GM21528 (cell line): ENCODE measurements around the gene TRAF3.

ENCODE experiments used
- ATAC-seq: cut with Tn5 transposase; IDR thresholded peaks from one replicate; pipeline ENCODE4 v1.9.1; 2021; ENCODE audit warnings: mild to moderate bottlenecking, moderate library complexity; ENCODE audit not compliant: unreplicated experiment, low FRiP score

Gene TRAF3

DNA sequence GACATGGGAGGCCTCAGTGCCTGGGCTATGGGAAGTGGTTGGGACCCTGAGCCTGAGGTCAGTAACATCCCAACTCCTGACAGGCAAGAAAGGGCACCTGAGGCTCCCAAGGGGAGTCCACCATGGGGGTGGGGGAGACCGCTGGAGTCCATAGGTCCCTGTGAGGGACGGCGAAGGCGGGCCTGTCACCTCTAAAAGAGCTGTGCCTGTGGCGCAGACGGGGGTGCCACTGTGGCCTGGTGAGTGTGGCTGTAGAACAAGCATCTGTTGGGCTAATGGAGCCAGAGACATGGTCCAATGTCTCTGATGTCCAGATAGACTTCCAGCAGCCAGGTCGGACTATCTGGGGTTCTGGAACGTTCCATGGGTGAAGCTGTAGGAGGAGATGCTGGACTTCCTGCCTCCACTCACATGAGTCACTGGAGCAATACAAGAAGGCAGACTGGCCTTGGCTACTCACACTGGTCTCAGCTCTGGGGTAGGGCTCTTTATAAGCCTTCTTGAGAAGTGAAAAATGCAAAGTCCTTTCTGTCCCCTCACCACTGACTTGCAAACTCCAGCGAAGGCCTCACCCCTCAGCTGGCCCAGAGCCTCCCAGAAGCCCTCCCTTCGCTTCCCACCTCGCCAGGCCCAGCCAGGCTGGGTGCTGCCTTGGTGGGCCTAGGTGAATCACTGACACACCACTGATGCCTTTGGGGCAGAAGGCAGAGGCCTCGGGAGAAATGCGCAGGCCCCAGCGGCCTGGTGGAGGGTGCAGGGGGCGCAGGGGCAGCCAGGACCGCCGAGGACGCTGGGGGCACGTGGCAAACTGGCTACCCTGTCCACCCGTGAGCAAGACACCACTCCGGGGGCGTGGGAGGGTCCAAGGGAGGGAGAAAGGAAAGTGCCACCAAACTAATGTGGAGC, 1.1 kb upstream of the TRAF3 start:
- ATAC-seq: no peak

DNA sequence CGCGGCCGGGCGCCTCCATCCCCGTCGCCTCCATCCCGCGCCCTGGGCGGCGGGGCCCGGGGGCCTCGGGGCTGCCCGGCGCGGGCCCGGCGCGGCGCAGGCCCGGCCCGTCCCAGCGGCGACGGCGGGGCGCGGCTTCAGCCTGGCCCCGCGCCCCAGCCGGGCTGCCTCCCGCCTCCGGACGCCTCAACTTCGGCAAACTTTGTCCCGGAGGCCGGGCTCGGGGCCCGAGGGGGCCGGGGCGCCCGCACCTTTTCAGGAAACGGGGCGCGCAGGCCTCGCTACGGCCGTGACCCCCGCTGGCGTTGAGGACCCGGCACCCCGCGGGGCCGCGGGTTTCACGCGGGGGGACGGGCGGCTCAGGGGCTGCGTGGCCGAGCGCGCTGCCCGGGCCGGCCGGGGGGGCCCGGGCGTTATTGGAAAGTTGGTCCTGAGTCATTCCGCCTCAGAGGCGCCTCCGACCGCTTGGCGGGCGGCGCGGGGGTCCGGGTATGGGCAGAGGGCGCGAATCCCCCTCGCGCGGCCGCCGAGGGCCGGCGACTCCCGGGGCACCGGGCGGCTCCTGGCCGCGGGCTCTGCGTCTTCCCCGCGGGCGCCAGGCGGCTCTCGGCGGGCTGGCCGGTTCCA, 575 bp downstream of the TRAF3 start:
- peak; percentile 7 for ATAC-seq

DNA sequence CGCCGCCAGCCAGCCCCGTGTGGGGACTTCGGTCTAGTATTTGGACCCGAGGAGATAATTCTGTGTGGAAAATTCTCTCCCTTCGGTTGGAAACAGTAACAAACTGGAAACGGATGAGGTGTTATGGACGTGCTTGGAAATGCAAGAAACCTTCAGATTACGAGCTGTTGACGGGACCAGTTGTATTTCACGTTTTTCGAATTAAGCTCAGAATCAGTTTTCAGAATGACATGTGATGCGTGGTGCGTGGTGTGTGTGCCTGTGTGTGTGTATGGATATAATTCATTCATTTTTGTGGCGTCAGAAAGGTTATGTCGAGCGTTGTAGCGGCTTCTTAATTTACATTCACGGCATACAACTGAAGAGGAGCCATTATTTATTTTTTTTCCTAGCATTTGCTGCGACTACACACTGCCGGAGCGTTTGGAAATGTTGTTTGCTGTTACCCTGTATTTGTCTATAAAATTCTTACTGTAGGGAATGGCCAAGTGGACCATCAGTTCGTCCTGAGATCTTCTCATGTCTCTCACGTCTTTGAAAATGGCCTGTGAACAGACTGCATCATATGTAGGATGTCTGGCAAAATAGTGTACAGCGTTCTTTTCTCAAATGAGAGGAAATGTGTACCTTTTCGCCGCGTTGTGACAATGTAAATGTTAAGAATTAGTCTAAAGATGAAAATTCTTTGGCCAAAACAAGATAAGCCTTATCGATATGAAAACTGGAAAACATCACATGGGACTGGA, 1.3 kb downstream of the TRAF3 start:
- no peak for ATAC-seq

DNA sequence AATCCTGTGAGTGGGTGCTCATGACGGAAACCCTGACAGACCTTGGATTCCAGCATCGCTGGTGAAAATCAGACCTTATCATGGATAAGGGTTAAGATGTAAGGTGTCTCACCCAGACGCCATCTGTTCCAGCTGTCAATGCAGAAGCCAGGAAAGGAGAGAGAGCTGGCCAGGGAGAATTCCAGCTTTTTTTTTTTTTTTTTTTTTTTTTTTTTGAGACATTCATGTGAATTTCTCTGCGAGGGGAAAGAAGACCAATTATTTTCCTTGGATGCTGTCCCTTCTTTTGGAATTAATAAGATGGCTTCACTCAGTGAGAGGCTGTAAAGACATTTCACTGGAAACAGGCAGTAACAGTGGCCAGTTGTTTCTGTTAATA, 1.8 kb downstream of the TRAF3 start:
- ATAC-seq: no peak

DNA sequence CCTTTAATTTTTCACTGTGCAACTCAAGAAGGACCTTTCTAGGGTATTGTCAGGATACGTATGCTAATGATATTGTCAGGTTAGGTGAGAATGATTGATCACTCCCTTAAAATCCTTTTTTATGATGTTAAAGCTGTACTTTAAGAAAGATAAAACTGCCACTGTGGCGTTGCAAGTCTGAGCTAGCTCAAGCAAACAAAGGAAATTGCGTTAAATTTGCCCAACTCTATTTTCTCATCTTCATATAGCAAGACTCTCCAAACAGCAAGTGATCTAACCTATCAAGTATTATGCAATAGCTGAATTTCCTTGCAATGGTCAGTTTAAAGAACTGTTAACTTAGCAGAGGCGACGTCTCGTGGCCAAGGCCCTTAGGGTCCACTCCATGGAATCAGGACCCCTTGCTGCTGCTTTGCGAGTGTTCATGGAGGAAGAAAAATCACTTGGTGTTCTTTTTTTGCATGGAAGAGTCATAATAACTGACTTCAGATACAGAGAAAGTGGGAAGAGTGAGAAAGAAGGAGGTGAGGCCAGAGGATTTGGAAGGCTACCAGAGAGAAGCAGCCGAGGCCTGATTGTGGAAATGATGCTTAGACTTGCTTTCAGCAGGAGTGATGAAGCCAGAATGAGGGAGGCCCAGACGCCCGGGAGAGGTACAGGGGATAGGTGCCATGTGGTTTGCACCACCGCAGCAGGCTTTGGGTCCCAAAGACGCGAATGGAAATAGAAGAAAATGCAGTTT, 2.5 kb downstream of the TRAF3 start:
- no peak for ATAC-seq

DNA sequence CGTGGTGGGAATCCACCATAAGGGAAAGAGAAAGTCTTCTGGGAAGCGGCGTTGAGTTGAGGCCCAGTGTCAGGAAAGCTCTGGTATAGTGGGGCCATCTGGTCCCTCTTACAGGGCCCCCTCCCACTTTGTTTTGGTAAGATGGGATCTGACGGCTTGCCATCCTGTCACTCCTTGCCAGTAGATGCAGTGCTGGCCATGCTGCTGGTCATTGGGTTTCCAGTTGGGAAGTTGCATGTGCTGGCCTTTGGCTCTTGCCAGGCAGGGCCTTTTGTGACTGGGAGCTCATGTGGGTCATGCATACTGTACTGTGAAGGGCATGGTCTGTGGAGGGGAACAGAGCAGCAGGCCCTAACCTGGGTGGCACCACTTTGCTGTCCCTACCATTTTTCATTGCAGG, 3.8 kb downstream of the TRAF3 start:
- no peak for ATAC-seq

DNA sequence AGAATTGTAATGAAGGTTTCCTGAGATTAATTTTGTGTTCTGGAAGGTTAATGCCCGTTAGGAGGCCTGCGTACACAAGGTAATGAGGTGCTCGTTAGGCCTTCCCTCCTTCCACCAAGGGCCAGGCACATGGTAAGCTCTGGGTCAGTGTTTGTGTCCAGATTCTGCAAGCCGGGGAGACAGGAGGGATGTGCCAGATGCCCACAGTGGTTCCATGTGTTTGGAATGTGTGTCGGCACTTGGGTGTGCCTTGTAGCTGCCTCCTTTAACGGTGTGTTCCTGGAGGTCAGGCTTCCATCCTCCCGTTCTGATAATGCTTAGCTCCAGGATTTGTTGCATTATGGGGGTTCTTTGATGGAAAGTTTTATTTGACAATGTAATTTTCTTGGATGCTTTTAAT, 5.7 kb downstream of the TRAF3 start:
- ATAC-seq: no peak

DNA sequence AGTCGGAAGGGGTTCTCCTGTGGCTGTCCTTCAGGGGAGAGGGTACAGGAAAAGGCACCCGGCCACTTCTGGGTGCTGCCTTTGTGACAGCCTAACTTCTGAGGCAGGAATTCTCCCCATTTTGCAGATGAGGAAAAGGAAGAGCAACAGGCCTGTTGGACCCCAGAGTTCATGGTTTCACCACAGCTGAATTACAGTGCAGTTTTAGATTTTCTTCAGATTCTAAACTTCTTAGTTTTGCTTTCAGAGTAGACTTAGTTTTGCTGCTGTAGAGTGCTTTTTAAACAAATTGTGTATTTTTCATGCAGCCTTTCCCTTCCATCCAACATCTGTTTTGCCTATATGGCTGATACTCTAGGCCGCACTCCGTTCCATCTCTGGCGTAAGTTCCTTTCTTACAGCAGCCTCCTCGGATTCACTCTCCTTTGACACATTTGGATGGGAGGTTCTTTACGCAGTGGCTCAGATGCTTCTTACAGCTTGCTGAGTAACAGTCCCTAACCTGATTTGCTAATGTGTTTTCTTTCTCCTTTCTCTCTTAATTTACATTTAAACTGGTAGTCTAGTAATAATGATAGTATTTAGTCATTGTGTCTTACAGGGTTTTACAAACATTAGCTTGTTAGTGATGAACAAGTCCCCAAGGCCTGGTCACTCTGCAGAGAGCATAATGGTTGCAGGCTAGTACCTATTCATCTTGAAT, 7.8 kb downstream of the TRAF3 start:
- ATAC-seq: no peak

DNA sequence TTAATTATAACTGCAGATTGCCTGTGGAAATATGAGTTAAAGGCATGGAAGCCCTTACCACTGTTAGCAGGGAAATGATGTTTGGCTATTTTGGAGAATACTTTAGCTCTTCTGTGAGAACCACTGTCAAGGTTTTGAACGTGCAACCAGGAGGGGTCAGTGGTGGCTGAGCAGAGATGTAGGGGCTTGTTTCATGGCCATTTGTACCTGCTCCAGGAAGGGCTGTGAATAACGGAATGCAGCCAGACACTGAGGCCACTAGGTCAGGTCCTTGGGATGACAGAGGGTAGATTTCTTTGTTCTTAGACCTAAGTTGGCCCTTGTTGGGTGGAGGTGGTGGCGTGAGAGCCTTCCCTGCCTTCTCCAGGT, 8.3 kb downstream of the TRAF3 start:
- ATAC-seq: no peak

DNA sequence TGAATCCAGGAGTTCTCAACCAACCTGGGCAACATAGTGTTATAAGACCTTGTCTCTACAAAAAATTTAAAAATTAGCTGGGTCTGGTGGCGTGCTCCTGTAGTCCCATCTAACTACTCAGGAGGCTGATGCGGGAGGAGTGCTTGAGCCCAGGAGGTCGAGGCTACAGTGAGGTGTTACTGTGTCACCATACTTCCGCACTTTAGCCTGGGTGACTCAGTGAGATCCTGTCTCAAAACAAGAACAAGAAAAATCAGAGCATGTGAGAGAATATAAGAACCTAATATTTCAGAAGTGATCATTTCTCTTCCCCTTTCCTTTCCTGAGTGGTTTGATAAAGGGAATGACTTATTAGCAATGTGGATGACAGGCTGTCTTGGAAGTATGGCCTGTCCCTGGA, 9.5 kb downstream of the TRAF3 start:
- ATAC-seq: no peak

DNA sequence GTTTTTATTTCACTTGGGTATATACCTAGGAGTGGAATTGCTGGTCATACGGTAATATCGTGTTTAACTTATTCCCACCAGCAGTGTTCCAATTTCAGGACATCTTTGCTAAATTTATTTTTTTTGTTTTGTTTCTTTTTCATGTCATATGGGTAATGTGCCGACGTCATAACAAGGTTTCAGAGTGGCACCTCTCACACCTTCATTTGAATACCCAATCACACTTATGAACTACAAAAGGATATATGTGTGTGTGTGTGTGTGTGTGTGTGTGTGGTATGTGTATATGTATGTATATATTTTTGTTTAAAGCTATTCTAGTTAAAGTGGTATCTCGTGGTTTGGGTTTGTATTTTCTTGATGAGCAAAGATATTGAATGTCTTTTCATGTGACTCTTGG, 12.1 kb downstream of the TRAF3 start:
- no peak for ATAC-seq

DNA sequence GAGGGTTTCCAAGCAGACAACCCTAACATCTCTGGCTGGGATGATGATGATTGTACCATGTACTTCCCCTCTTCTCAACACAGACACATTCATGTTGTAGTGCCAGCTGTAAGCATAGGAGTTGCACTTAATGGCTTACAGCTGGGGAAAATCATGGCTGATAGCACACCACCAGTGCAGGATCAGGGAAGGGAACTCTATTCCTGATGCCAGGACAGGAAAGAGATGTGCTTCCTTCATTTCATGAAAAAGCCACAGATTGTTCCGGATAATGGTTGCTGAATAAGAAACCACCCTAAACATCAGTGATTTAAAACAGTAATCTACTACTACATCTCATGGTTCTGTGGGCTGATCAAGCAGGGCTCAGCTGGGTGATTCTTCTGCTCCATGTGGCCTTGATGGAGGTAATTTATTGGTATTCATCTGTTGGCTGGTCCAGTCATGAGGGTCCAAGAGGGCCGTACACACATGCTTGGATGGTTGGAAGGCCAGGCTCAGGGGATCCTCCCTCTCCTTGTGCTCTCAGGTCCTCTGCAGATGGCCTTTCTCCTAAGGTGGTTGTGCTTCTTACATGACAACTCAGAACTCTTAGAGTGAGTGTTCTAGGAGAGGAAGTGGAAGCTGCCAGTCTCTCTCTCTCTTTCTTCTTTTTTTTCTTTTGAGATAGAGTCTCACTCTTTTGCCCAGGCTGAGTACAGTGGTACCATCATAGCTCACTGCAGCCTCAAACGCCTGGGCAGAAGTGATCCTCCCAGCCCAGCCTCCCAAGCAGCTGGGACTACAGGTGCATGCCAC, 16.5 kb downstream of the TRAF3 start:
- no peak for ATAC-seq

DNA sequence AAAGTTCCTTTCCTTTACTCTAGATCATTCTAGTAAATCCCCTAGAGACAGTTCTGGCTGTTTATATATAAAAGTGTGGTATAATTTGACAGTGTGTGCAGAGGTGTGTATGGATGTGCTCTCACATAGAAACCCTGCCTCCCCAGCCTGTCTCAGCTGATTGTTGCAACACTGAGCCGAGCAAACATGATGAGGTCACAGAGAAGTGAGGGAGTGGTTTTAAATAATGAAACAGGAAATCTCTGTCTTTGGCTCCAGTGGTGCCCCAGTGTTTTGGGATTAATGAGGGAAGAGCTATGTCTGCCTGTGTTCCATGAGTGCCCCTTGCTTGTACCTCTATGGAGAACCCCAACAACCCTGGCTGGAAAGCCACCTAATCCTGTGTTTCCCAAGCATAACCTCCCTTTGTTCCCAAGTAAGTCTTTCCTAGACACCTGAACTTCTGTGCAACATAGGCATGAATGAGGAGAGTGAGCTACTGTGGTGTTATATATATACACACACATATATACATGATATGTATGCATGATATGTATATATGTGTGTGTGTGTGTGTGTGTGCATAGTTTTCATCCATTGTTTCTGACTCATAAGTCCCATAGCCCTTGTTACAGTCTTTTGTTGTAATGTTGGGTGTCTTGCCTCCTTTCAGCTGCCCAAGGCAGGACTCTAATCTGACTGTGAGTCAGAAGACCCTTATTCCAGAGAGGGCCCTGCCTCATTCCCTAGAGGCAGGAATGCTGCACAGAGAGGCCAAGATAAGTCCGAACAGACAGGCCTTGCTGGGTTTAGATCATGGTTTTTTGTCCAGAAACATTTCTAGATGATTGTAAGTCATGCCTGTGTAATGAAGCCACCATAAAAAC, 18.0 kb downstream of the TRAF3 start:
- ATAC-seq: no peak

DNA sequence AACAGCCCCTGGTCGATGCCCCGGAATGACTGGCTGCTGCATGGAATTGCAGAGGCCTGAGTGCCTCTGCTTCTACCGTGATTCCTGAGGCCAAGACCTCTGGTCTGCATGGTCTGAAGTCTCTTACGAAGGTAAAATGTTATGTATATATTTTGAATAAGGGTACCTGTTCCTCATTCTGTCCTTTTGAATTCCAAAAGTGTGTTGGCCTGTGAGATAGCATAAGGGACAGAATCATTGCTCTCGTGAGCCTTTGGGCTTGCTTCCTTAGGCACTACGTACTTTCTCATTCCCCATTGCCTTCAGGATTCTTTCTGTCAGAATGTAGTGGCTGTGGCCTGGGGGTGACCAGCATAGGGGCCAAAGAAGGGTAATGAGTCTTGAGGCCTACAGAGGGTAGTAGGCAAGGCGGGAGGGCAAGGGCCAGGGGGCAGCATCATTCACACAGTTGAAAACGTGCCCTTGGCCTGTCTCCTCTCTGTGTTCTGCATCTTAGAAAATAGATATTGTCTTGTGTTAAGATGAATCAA, 19.5 kb downstream of the TRAF3 start:
- ATAC-seq: no peak

DNA sequence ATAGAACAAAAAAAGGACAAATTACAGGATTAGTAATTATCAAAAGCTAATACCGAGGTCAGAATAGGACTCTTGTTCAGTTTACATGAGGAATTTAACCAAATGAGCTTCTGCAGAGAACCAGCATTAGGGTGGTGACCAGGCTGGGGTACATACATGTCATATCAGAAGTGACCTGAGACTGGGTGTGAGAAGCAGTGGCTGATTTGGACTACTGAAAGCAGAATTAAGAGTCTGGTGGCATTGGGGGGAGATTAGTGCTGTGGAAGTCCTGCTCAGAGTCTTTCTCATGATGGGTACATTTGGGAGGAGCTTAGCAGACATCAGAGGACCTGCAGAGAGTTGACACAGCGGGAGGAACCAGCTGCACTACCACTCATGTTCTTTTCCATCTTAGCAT, 21.7 kb downstream of the TRAF3 start:
- no peak for ATAC-seq

DNA sequence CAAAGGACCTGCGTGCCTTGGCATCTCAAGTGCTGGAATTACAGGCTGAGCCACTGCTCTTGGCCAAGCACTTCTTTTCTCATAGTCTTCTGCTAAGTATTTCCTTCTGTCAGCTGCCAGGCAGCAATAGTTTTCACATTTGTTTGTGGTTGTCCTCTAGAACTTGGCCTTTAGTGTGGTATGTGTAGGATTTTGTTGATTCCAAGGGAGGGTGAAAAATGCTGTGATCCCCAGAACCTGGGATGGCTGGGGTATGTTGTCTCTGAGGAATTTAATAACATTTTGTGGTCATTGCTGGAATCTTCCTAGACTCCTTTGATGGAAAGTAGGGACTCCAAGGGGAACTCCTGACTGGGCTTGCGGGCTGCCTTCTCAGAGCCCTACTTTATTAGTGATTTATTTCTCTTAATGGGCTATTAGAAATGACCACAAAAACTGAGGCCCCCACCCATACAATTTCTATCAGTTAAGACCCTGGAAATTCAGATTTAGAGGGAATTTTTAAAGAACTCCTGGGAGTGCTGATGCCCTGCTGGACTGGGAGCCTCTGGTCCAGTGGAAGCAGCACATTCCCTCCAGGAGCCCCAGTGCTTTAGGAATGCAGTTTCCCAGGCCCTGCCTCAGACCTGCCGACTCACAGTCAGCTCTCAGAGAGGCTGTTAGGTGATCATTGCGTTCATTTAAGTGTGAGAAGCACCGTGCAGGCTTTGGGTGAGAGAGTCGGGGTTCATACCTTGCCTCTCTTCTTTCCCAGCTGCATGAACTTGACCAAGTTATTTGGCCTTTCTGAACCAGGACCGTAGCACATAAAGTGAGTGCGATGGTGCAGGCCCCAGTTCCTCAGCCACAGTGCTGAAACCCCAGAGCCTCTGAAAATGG, 22.7 kb downstream of the TRAF3 start:
- ATAC-seq: no peak

DNA sequence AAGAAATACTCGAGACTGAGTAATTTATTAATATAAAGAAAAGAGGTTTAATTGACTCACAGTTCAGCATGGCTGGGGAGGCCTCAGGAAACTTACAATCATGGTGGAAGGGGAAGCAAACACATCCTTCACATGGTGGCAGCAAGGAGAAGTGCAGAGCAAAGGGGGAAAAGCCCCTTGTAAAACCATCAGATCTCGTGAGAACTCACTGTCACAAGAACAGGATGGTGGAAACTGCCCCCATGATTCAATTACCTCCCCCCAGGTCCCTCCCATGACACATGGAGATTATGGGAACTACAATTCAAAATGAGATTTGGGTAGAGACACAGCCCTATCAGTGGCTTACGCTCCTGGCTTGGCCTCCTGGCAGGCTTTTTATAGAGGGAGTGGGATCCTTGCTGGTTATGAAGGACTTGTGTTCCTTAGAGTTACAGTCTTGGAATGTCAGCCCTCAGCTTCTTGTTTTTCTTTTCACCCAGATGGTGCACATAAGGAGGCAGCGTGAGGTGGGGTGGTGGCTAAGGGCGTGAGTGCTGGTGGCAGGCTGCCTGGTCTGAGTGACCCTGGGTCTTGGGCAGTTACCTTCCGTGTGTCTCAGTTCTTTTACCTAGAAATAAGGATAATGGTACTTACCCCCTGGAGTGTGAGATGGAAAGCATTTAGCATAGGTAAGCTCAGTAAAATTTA, 25.7 kb downstream of the TRAF3 start:
- no peak for ATAC-seq
